C4-2B (cell line): Measurements from ENCODE around the gene UBE2QL1.

ENCODE experiments used
- CTCF ChIP-seq: fragments of 450-650 bp; conservative IDR thresholded peaks from 2 replicates; pipeline ENCODE4 v1.5.1; 2017; ENCODE audit warnings: mild to moderate bottlenecking
- ZFX ChIP-seq: fragments of 450-650 bp; IDR thresholded peaks from 2 replicates; pipeline ENCODE4 v1.6.1; 2017

GRCh38 chr5:6432206-6432605 is 16.5 kb upstream of the UBE2QL1 start:
- TF ChIP-seq CTCF (no peak), ZFX (no peak)
